Liver (tissue), 3 donors: Measurements from ENCODE around the gene ADORA3.

Experiments used
- CTCF ChIP-seq: fragments of 150-350 bp; IDR thresholded peaks from 2 replicates; pipeline ENCODE4 v1.5.1; 2017; ENCODE audit warnings: improper control_type of control experiment, low read depth, low read length; ENCODE audit not compliant: missing input control
- GABPA ChIP-seq, 2 donors: IDR thresholded peaks in 1 of 2; conservative IDR thresholded peaks in 1 of 2; 2 replicates each; pipeline ENCODE4 v1.6.1; 2016; ENCODE audit warnings: antibody characterized with exemption in 2 of 2, mild to moderate bottlenecking in 1 of 2, moderate library complexity in 1 of 2
- JUND ChIP-seq, 2 donors: IDR thresholded peaks; 2 replicates each; pipeline ENCODE4 v1.6.1; 2016; ENCODE audit warnings: antibody characterized with exemption in 2 of 2
- MAX ChIP-seq: IDR thresholded peaks from 2 replicates; pipeline ENCODE4 v1.6.1; 2016; ENCODE audit warnings: antibody characterized with exemption
- REST ChIP-seq: IDR thresholded peaks from 2 replicates; pipeline ENCODE4 v1.6.1; 2016; ENCODE audit warnings: antibody characterized with exemption, mild to moderate bottlenecking
- YY1 ChIP-seq: IDR thresholded peaks from 2 replicates; pipeline ENCODE4 v1.6.1; 2016; ENCODE audit warnings: antibody characterized with exemption, mild to moderate bottlenecking
- donor health status: healthy.
- donor health status: healthy.

- no peak for TF ChIP-seq CTCF
- no peak for TF ChIP-seq MAX
- TF ChIP-seq YY1 = no peak
- TF ChIP-seq REST = no peak
- no peak for TF ChIP-seq JUND (IDR thresholded peaks at IDR 0.05)
- TF ChIP-seq GABPA (IDR thresholded peaks at IDR 0.05 in 1 of 2, conservative IDR thresholded peaks at IDR 0.05 in 1 of 2) = no peak
These were observed 12.4 kb downstream of the ADORA3 start for GRCh38 chr1:111491070-111491469.
